Mesenchymal stem cell (in vitro differentiated cells and primary cell): Measurements from ENCODE around the gene MAP4K3.
A peak's percentile ranks its signal among the peaks of the same experiment; 100 is the strongest.
"Not testable (repeated sequence)": the region's sequence is repeated elsewhere in the genome, so short reads cannot be mapped to it uniquely, and the experiment has no call there.

Experiments used
- DNase-seq: peaks from one replicate; pipeline ENCODE4 v3.0.0-alpha.2; 2013
- H2AFZ ChIP-seq: one replicate; pipeline ENCODE4 v1.6.1; 2013; ENCODE audit warnings: low read depth, mild to moderate bottlenecking, control low read depth, inconsistent platforms, low read length, moderate library complexity
- H2AK5ac ChIP-seq: 2 replicates; pipeline ENCODE4 v1.6.1; 2013; ENCODE audit warnings: low read length, moderate library complexity, mild to moderate bottlenecking, inconsistent platforms; ENCODE audit not compliant: severe bottlenecking
- H2BK120ac ChIP-seq: one replicate; pipeline ENCODE4 v1.6.1; 2013; ENCODE audit warnings: low read depth, mild to moderate bottlenecking, inconsistent platforms, low read length, moderate library complexity
- H2BK12ac ChIP-seq, 2 experiments: one replicate each; pipeline ENCODE4 v1.6.1; 2013; ENCODE audit warnings: inconsistent platforms in 2 of 2, low read length in 2 of 2, mild to moderate bottlenecking in 2 of 2, moderate library complexity in 2 of 2, control low read depth in 1 of 2
- H2BK15ac ChIP-seq: one replicate; pipeline ENCODE4 v1.6.1; 2013; ENCODE audit warnings: mild to moderate bottlenecking, low read depth, inconsistent platforms; ENCODE audit not compliant: poor library complexity, severe bottlenecking
- H2BK5ac ChIP-seq: 2 replicates; pipeline ENCODE4 v1.6.1; 2013; ENCODE audit warnings: low read depth, mild to moderate bottlenecking, low read length, control low read depth, inconsistent platforms; ENCODE audit not compliant: poor library complexity, severe bottlenecking
- H3K14ac ChIP-seq, 2 experiments: one replicate each; pipeline ENCODE4 v1.6.1; 2013; ENCODE audit warnings: inconsistent platforms in 2 of 2, low read length in 2 of 2, control low read depth in 1 of 2, mild to moderate bottlenecking in 1 of 2, moderate library complexity in 1 of 2
- H3K18ac ChIP-seq, 2 experiments: one replicate each; pipeline ENCODE4 v1.6.1; 2013; ENCODE audit warnings: inconsistent platforms in 2 of 2, low read length in 2 of 2, control low read depth in 1 of 2, low read depth in 1 of 2, mild to moderate bottlenecking in 1 of 2
- H3K23ac ChIP-seq, 2 experiments: one replicate each; pipeline ENCODE4 v1.6.1; 2013; ENCODE audit warnings: inconsistent platforms in 2 of 2, low read length in 2 of 2, mild to moderate bottlenecking in 2 of 2, moderate library complexity in 2 of 2, control low read depth in 1 of 2
- H3K27ac ChIP-seq: 2 replicates; pipeline ENCODE4 v1.5.1; 2013; ENCODE audit warnings: mild to moderate bottlenecking, moderate library complexity, low read length, control low read depth, inconsistent platforms; ENCODE audit not compliant: poor library complexity, severe bottlenecking
- H3K27me3 ChIP-seq, 2 experiments: 2 replicates each; pipeline versions ENCODE4 v1.6.1 to v1.7.0; 2013; ENCODE audit warnings: low read length in 2 of 2, mild to moderate bottlenecking in 2 of 2, moderate library complexity in 2 of 2, control low read depth in 1 of 2, inconsistent platforms in 1 of 2; ENCODE audit not compliant: control insufficient read depth in 1 of 2, insufficient read depth in 1 of 2
- H3K36me3 ChIP-seq, 2 experiments: 2 replicates each; pipeline versions ENCODE4 v1.6.1 to v1.7.0; 2013; ENCODE audit warnings: low read length in 2 of 2, control low read depth in 1 of 2, inconsistent platforms in 1 of 2, low read depth in 1 of 2, mild to moderate bottlenecking in 1 of 2; ENCODE audit not compliant: insufficient read depth in 2 of 2, control insufficient read depth in 1 of 2
- H3K4ac ChIP-seq, 2 experiments: one replicate each; pipeline ENCODE4 v1.6.1; 2013; ENCODE audit warnings: inconsistent platforms in 2 of 2, low read length in 2 of 2, mild to moderate bottlenecking in 2 of 2, moderate library complexity in 2 of 2, control low read depth in 1 of 2, low read depth in 1 of 2
- H3K4me1 ChIP-seq: 2 replicates; pipeline ENCODE4 v1.6.1; 2013; ENCODE audit warnings: low read depth, low read length, control low read depth; ENCODE audit not compliant: control insufficient read depth, insufficient read depth
- H3K4me2 ChIP-seq: 2 replicates; pipeline ENCODE4 v1.6.1; 2013; ENCODE audit warnings: low read length, mild to moderate bottlenecking, inconsistent platforms; ENCODE audit not compliant: poor library complexity, severe bottlenecking
- H3K4me3 ChIP-seq, 2 experiments: 2 replicates each; pipeline versions ENCODE4 v1.5.1 to v1.7.0; 2013; ENCODE audit warnings: low read length in 2 of 2, mild to moderate bottlenecking in 2 of 2, control low read depth in 1 of 2, low read depth in 1 of 2; ENCODE audit not compliant: insufficient read depth in 1 of 2
- H3K79me1 ChIP-seq: replicated peaks from 2 replicates; pipeline ENCODE4 v1.6.1; 2013; ENCODE audit warnings: mild to moderate bottlenecking, control low read depth, low read length, inconsistent platforms; ENCODE audit not compliant: poor library complexity, severe bottlenecking
- H3K9ac ChIP-seq: 2 replicates; pipeline ENCODE4 v1.7.0; 2013; ENCODE audit warnings: mild to moderate bottlenecking, low read length, moderate library complexity
- H3K9me3 ChIP-seq: 2 replicates; pipeline ENCODE4 v1.7.0; 2013; ENCODE audit warnings: mild to moderate bottlenecking, low read length; ENCODE audit not compliant: control insufficient read depth
- H4K8ac ChIP-seq: one replicate; pipeline ENCODE4 v1.6.1; 2013; ENCODE audit warnings: inconsistent platforms, mild to moderate bottlenecking, low read length, moderate library complexity
- H4K91ac ChIP-seq: one replicate; pipeline ENCODE4 v1.6.1; 2013; ENCODE audit warnings: mild to moderate bottlenecking, low read length, inconsistent platforms
- WGBS: methylation state at CpG from one replicate; pipeline ENCODE4 v1.1.7; 2013; ENCODE audit warnings: mixed read lengths; 5-methylcytosine and 5-hydroxymethylcytosine counted together

MAP4K3 gene

GRCh38 chr2:39246382-39246980 is 190.6 kb downstream of the MAP4K3 start:
- H2BK5ac ChIP-seq: no peak overlapping the region
- H2BK15ac ChIP-seq: no peak overlapping the region
- no peaks in the 10 kb centered on the region for H3K9me3 ChIP-seq
- peaks cover 1% of the 10 kb centered on the region for H3K4me1 ChIP-seq
- H3K79me1 ChIP-seq: no peaks in the 10 kb centered on the region
- H3K27ac ChIP-seq: no peak overlapping the region
- no peak overlapping the region for H3K18ac ChIP-seq
- H3K4me3 ChIP-seq: no peak overlapping the region
- H2BK12ac ChIP-seq: no peak overlapping the region
- no peaks in the 10 kb centered on the region for H3K27me3 ChIP-seq
- no peak overlapping the region for H2AFZ ChIP-seq
- no peak overlapping the region for H3K9ac ChIP-seq
- no peak overlapping the region for H3K14ac ChIP-seq
- H4K8ac ChIP-seq: no peak overlapping the region
- no peak overlapping the region for H4K91ac ChIP-seq
- no peak for DNase-seq
- H2BK120ac ChIP-seq: no peak overlapping the region
- 98% methylated on average over 1 of the region's 1 CpG for WGBS
- no peak overlapping the region for H3K4ac ChIP-seq
- no peak overlapping the region for H3K4me2 ChIP-seq
- H3K36me3 ChIP-seq: peaks cover 16 to 39% of the 10 kb centered on the region in 2 experiments
- H2AK5ac ChIP-seq: no peak overlapping the region
- no peak overlapping the region for H3K23ac ChIP-seq

GRCh38 chr2:39244963-39245625 is 192.0 kb downstream of the MAP4K3 start:
- H2AK5ac ChIP-seq, H3K27ac ChIP-seq, H3K27me3 ChIP-seq, H2AFZ ChIP-seq, H3K4me1 ChIP-seq, H2BK5ac ChIP-seq, H3K4ac ChIP-seq, DNase-seq, H2BK120ac ChIP-seq, H3K18ac ChIP-seq, H3K4me3 ChIP-seq, H4K91ac ChIP-seq, H2BK15ac ChIP-seq, H4K8ac ChIP-seq, H3K9ac ChIP-seq, H2BK12ac ChIP-seq, H3K79me1 ChIP-seq, H3K4me2 ChIP-seq, H3K9me3 ChIP-seq, H3K23ac ChIP-seq, H3K14ac ChIP-seq: not testable (repeated sequence)
- 97% methylated on average over 31 of the region's 31 CpGs for WGBS
- H3K36me3 ChIP-seq: peaks cover 13 to 25% of the 10 kb centered on the region in 2 experiments

GRCh38 chr2:39244241-39244862 is 192.7 kb downstream of the MAP4K3 start:
- not testable (repeated sequence) for H2AK5ac ChIP-seq, H4K91ac ChIP-seq, H3K4me1 ChIP-seq, DNase-seq, H3K79me1 ChIP-seq, H3K18ac ChIP-seq, H3K4ac ChIP-seq, H3K27ac ChIP-seq, H3K9ac ChIP-seq, H2BK120ac ChIP-seq, H3K4me2 ChIP-seq, H3K4me3 ChIP-seq, H2AFZ ChIP-seq, H3K14ac ChIP-seq, H3K27me3 ChIP-seq, H4K8ac ChIP-seq, H2BK5ac ChIP-seq, H3K9me3 ChIP-seq, H2BK12ac ChIP-seq, H2BK15ac ChIP-seq, H3K23ac ChIP-seq
- WGBS: over 99% methylated on average over 39 of the region's 39 CpGs
- peaks cover 13 to 18% of the 10 kb centered on the region in 2 experiments for H3K36me3 ChIP-seq

- H2AFZ ChIP-seq: no peak within 1 kb of the TSS
- H3K14ac ChIP-seq: no peak within 1 kb of the TSS
- no peak within 1 kb of the TSS for H3K27ac ChIP-seq
- no peak within 1 kb of the TSS for H3K23ac ChIP-seq
- no peak within 1 kb of the TSS for H2BK120ac ChIP-seq
- DNase-seq: no peak
- H3K27me3 ChIP-seq: no peaks in the 10 kb centered on the region
- H3K4me3 ChIP-seq: peak within 1 kb of the TSS in 1 of 2 experiments; percentile 39
- no peak within 1 kb of the TSS for H3K9ac ChIP-seq
- no peak within 1 kb of the TSS for H3K4ac ChIP-seq
- no peak within 1 kb of the TSS for H3K18ac ChIP-seq
- no peaks in the 10 kb centered on the region for H3K9me3 ChIP-seq
- no peak within 1 kb of the TSS for H2BK12ac ChIP-seq
- WGBS: 98% methylated on average over 55 of the region's 58 CpGs
- no peak within 1 kb of the TSS for H2BK15ac ChIP-seq
- peak within 1 kb of the TSS; percentile 15 for H4K91ac ChIP-seq
- H2AK5ac ChIP-seq: no peak within 1 kb of the TSS
- no peak within 1 kb of the TSS for H4K8ac ChIP-seq
- no peak within 1 kb of the TSS for H2BK5ac ChIP-seq
- peaks cover 10 to 13% of the 10 kb centered on the region in 2 experiments for H3K36me3 ChIP-seq
- no peak within 1 kb of the TSS for H3K4me2 ChIP-seq
- H3K4me1 ChIP-seq: peaks cover 1% of the 10 kb centered on the region
- no peaks in the 10 kb centered on the region for H3K79me1 ChIP-seq
Measured at GRCh38 chr2:39243469-39244123, 193.5 kb downstream of the MAP4K3 start, which contains the start of gene CDKL4. TSS of gene CDKL4 (minus strand) at chr2:39243970.
